ENCODE results near the gene SH3RF2.

SH3RF2 gene

GRCh38 chr5:146051678-146052077 is 115.3 kb downstream of the SH3RF2 start:
- H3K36me3 ChIP-seq (ENCODE audit: insufficient read depth, low read length) = no peaks in the 10 kb centered on the region

GRCh38 chr5:146052780-146053179 is 116.4 kb downstream of the SH3RF2 start:
- H3K9ac ChIP-seq (ENCODE audit: insufficient read length) = no peak overlapping the region
- no peaks in the 10 kb centered on the region for H3K9me3 ChIP-seq (ENCODE audit: low read depth, low read length)
- H3K4me3 ChIP-seq = no peak overlapping the region
- no peak overlapping the region for H3K27ac ChIP-seq
- no peaks in the 10 kb centered on the region for H3K36me3 ChIP-seq (ENCODE audit: insufficient read depth, low read length)
- no peak for DNase-seq (ENCODE audit: low read depth, low spot score)
- TF ChIP-seq POLR2AphosphoS5 (IDR thresholded peaks at IDR 0.05; ENCODE audit: borderline replicate concordance, low read depth, low read length) (no peak), EZH2 (IDR thresholded peaks at IDR 0.05) (no peak), FOXP2 (optimal IDR thresholded peaks at IDR 0.05; ENCODE audit: control extremely low read depth, extremely low read length, insufficient read depth) (no peak)

More at GRCh38 chr5:146051678-146052077, 115.3 kb downstream of the SH3RF2 start:
- H3K9ac ChIP-seq (ENCODE audit: insufficient read length) = no peak overlapping the region
- DNase-seq (ENCODE audit: low read depth, low spot score) = no peak
- no peak overlapping the region for H3K27ac ChIP-seq
- TF ChIP-seq FOXP2 (optimal IDR thresholded peaks at IDR 0.05; ENCODE audit: control extremely low read depth, extremely low read length, insufficient read depth) (no peak), EZH2 (IDR thresholded peaks at IDR 0.05) (no peak), POLR2AphosphoS5 (IDR thresholded peaks at IDR 0.05; ENCODE audit: borderline replicate concordance, low read depth, low read length) (no peak)
- H3K9me3 ChIP-seq (ENCODE audit: low read depth, low read length) = no peaks in the 10 kb centered on the region
- H3K4me3 ChIP-seq = no peak overlapping the region

- Histone ChIP-seq H3K27ac (no peak overlapping the region), H3K9ac (ENCODE audit: insufficient read length) (no peak overlapping the region), H3K36me3 (ENCODE audit: insufficient read depth, low read length) (no peaks in the 10 kb centered on the region), H3K4me3 (no peak overlapping the region), H3K9me3 (ENCODE audit: low read depth, low read length) (no peaks in the 10 kb centered on the region)
- no peak for TF ChIP-seq POLR2AphosphoS5 (IDR thresholded peaks at IDR 0.05; ENCODE audit: borderline replicate concordance, low read depth, low read length)
- TF ChIP-seq FOXP2 (optimal IDR thresholded peaks at IDR 0.05; ENCODE audit: control extremely low read depth, extremely low read length, insufficient read depth) = no peak
- no peak for TF ChIP-seq EZH2 (IDR thresholded peaks at IDR 0.05)
- DNase-seq (ENCODE audit: low read depth, low spot score) = no peak
Observed at GRCh38 chr5:146055432-146055831, 119.1 kb downstream of the SH3RF2 start.

GRCh38 chr5:146059460-146060220 is 123.3 kb downstream of the SH3RF2 start:
- H3K9ac ChIP-seq (ENCODE audit: insufficient read length) = no peak overlapping the region
- DNase-seq (ENCODE audit: low read depth, low spot score) = no peak

GRCh38 chr5:146060221-146060585 is 123.8 kb downstream of the SH3RF2 start:
- Histone ChIP-seq H3K9me3 (ENCODE audit: low read depth, low read length) (no peaks in the 10 kb centered on the region), H3K9ac (ENCODE audit: insufficient read length) (no peak overlapping the region), H3K27ac (no peak overlapping the region), H3K4me3 (no peak overlapping the region), H3K36me3 (ENCODE audit: insufficient read depth, low read length) (no peaks in the 10 kb centered on the region)
- TF ChIP-seq EZH2 (IDR thresholded peaks at IDR 0.05) (no peak), POLR2AphosphoS5 (IDR thresholded peaks at IDR 0.05; ENCODE audit: borderline replicate concordance, low read depth, low read length) (no peak), FOXP2 (optimal IDR thresholded peaks at IDR 0.05; ENCODE audit: control extremely low read depth, extremely low read length, insufficient read depth) (no peak)
- DNase-seq (ENCODE audit: low read depth, low spot score) = no peak

More at GRCh38 chr5:146059460-146060220, 123.3 kb downstream of the SH3RF2 start:
- TF ChIP-seq POLR2AphosphoS5 (IDR thresholded peaks at IDR 0.05; ENCODE audit: borderline replicate concordance, low read depth, low read length) (no peak), FOXP2 (optimal IDR thresholded peaks at IDR 0.05; ENCODE audit: control extremely low read depth, extremely low read length, insufficient read depth) (no peak), EZH2 (IDR thresholded peaks at IDR 0.05) (no peak)
- no peak overlapping the region for H3K4me3 ChIP-seq
- H3K36me3 ChIP-seq (ENCODE audit: insufficient read depth, low read length) = no peaks in the 10 kb centered on the region
- no peaks in the 10 kb centered on the region for H3K9me3 ChIP-seq (ENCODE audit: low read depth, low read length)
- H3K27ac ChIP-seq = no peak overlapping the region

GRCh38 chr5:146066968-146067367 is 130.6 kb downstream of the SH3RF2 start:
- no peaks in the 10 kb centered on the region for H3K36me3 ChIP-seq (ENCODE audit: insufficient read depth, low read length)
- H3K9me3 ChIP-seq (ENCODE audit: low read depth, low read length) = no peaks in the 10 kb centered on the region
- no peak overlapping the region for H3K4me3 ChIP-seq
- H3K27ac ChIP-seq = no peak overlapping the region
- H3K9ac ChIP-seq (ENCODE audit: insufficient read length) = no peak overlapping the region
- no peak for DNase-seq (ENCODE audit: low read depth, low spot score)
- TF ChIP-seq FOXP2 (optimal IDR thresholded peaks at IDR 0.05; ENCODE audit: control extremely low read depth, extremely low read length, insufficient read depth) (no peak), POLR2AphosphoS5 (IDR thresholded peaks at IDR 0.05; ENCODE audit: borderline replicate concordance, low read depth, low read length) (no peak), EZH2 (IDR thresholded peaks at IDR 0.05) (no peak)

- Histone ChIP-seq H3K4me3 (no peak overlapping the region), H3K9ac (ENCODE audit: insufficient read length) (no peak overlapping the region), H3K36me3 (ENCODE audit: insufficient read depth, low read length) (no peaks in the 10 kb centered on the region), H3K27ac (no peak overlapping the region), H3K9me3 (ENCODE audit: low read depth, low read length) (no peaks in the 10 kb centered on the region)
- no peak for DNase-seq (ENCODE audit: low read depth, low spot score)
- TF ChIP-seq FOXP2 (optimal IDR thresholded peaks at IDR 0.05; ENCODE audit: control extremely low read depth, extremely low read length, insufficient read depth) = no peak
- no peak for TF ChIP-seq EZH2 (IDR thresholded peaks at IDR 0.05)
- no peak for TF ChIP-seq POLR2AphosphoS5 (IDR thresholded peaks at IDR 0.05; ENCODE audit: borderline replicate concordance, low read depth, low read length)
Observed at GRCh38 chr5:146068206-146068605, 131.8 kb downstream of the SH3RF2 start.

- H3K4me3 ChIP-seq = no peak overlapping the region
- TF ChIP-seq EZH2 (IDR thresholded peaks at IDR 0.05) = no peak
- TF ChIP-seq FOXP2 (optimal IDR thresholded peaks at IDR 0.05; ENCODE audit: control extremely low read depth, extremely low read length, insufficient read depth) = no peak
- no peak for TF ChIP-seq POLR2AphosphoS5 (IDR thresholded peaks at IDR 0.05; ENCODE audit: borderline replicate concordance, low read depth, low read length)
- no peak overlapping the region for H3K27ac ChIP-seq
- no peaks in the 10 kb centered on the region for H3K36me3 ChIP-seq (ENCODE audit: insufficient read depth, low read length)
- no peak overlapping the region for H3K9ac ChIP-seq (ENCODE audit: insufficient read length)
- no peaks in the 10 kb centered on the region for H3K9me3 ChIP-seq (ENCODE audit: low read depth, low read length)
- no peak for DNase-seq (ENCODE audit: low read depth, low spot score)
Observed at GRCh38 chr5:146068977-146069779, 132.8 kb downstream of the SH3RF2 start.
